Ammon's horn (tissue), 1 donor: ENCODE results near the gene MAGEA9B.
"Not testable (repeated sequence)": the region's sequence is repeated elsewhere in the genome, so short reads cannot be mapped to it uniquely, and the experiment has no call there.

Experiments
- DNase-seq: peaks from one replicate; pipeline ENCODE4 v3.0.0-alpha.2; 2016; ENCODE audit warnings: low spot score

The MAGEA9B gene

DNA sequence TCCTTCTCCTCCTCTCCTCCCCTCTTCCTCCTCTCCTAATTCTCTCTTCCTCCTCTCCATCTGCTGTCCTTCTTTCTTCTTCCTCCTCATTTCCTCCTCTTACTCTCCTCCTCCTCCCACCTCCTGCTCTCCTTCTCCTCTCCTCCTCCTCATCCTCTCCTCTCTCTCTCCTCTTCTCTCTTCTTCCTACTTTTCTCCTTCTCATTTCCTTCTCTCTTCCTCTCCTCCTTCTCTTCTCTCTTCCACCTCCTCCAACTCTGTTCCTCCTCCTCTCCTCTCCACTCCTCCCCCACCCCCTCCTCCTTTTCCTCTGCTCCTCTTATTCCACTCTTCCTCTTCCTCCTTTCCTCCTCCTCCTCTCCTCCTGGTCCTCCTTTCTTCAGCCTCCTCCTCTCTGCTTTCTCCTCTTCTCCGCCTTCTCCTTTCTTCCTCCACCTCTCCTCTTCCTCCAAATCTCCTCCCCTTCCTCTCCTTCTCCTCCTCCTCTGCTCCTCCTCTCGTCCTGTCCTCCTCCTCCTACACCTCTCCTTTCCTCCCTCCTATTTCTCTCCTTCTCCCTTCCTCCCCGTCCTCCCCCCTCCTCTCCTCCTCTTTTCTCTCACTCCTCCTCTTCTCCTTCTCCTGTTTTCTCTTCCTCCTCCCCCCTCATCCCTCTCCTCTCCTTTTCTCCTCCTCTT lies 52.2 kb downstream of the MAGEA9B start:
- DNase-seq, result not testable (repeated sequence)

DNA sequence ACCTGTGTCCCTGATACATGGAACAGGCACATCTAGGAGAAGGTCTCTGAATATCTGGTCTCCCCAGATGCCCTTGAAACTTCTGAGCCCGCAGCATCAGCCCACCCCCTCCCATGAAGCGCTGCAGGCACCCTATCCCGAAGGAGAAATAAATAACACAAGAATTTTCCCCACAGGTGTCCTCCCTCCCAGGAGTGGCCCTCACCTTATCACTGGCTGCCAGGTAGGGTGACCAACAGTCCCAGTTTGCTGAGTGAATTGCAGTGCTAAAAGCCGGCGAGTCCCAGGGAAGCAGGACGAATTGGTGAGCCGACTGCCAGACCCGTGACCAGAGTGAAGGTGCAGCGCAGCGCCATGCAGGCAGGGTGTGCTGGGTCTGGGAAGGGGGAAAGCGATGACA lies 53.3 kb downstream of the MAGEA9B start:
- DNase-seq, result not testable (repeated sequence)

GRCh38 chrX:149532868-149533267 lies 54.4 kb downstream of the MAGEA9B start:
- DNase-seq, result not testable (repeated sequence)
